Measurements from ENCODE around the gene MYH2.

GRCh38 chr17:10550014-10550413, 556 bp upstream of the MYH2 start:
- TF ChIP-seq EZH2 (IDR thresholded peaks at IDR 0.05; ENCODE audit: insufficient read depth, poor library complexity, severe bottlenecking) (no peak), EZH2phosphoT487 (IDR thresholded peaks at IDR 0.05; ENCODE audit: insufficient read depth, low read depth) (no peak)

Measured in GM23248 (cell line).